ENCODE measurements around the gene UPK1A.

UPK1A gene

DNA sequence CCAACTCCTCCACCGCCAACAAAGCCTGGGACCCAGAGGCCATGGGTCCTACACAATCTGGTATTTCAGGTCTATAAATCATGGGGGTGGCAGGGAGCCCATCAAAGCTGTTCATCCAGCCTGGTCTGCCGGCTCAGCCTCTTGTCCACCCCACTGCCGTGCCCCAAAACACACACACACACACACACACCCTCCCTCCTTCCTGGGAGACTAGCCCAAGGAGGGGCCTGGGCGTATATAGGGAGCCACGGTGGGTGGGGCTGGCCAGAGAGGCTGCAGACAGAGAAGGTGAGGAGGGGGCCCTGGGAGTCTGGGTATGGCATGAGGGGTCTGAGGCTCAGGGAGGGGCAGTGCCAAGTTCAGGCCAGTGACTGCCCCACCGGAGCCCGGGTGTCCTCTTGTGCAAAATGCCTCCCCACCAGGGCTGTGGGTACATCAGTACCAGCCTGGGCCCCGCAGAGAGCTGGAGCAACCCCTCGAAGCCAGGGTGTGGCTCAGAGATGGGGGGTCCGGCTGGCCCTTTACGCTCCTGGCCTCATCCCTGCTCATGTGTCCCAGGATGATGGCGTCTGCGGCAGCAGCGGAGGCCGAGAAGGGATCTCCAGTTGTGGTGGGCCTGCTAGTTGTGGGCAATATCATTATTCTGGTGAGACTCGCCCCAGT, at the start of gene UPK1A:
Gene UPK1A, plus strand, starts transcription at position 267 of the 663 bp plus-strand sequence. Its CDS starts 296 bp downstream, at position 563.
- DNase-seq, result no peak

DNA sequence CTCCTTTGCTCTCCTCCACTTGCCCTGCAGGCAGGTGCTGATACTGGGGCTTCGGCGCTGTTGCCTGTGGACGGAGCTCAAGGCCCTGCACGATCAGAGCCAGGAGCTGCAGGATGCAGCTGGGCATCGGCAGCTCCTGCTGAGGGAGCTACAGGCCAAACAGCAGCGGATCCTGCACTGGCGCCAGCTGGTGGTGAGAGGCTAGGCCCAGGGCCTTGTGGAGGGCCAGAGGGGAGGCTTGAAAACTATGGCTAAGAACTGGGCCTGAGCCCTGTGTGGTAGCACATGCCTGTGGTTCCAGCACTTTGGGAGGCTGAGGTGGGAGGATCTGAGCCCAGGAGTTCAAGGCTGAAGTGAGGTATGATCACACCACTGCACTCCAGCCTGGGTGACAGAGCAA, 47.5 kb upstream of the UPK1A start:
- no peak for DNase-seq

DNA sequence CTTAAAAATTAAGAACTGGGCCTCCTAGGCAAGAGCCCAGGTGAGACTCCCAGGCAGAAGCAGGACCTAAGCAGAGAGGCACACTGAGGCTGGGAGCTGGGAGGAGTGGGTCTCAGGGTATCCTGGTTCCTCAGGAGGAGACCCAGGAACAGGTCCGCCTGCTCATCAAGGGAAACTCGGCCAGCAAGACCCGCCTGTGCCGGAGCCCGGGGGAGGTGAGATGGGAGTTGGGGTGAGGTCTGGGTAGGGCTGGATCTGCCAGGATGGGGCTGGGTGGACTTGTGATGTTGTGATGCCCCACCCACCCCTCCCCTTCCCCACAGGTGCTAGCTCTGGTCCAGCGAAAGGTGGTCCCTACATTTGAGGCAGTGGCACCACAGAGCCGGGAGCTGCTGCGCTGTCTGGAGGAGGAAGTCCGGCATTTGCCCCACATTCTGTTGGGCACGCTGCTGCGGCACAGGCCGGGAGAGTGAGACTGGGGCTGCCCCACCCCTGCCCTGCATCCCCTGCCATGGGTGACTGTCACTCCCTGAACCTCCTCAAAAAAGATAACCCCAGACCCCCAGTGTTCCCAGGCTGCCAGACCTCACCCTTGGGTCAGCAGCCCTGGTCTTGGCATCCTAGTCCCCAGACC, 46.9 kb upstream of the UPK1A start:
- DNase-seq, result no peak

DNA sequence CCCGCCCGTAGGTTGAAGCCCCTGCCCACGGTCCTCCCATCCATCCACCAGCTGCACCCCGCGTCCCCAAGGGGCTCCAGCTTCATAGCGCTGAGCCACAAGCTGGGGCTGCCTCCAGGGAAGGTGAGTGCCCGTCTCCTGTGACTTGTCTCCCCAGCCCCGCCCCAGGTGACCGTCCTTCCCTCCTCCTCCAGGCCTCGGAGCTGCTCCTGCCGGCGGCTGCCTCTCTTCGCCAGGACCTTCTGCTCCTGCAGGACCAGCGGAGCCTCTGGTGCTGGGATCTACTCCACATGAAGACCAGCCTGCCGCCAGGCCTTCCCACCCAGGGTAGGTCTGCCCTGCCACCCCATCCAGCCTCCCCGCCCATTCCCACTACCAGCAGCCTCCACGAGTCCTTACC, 46.3 kb upstream of the UPK1A start:
- no peak for DNase-seq

DNA sequence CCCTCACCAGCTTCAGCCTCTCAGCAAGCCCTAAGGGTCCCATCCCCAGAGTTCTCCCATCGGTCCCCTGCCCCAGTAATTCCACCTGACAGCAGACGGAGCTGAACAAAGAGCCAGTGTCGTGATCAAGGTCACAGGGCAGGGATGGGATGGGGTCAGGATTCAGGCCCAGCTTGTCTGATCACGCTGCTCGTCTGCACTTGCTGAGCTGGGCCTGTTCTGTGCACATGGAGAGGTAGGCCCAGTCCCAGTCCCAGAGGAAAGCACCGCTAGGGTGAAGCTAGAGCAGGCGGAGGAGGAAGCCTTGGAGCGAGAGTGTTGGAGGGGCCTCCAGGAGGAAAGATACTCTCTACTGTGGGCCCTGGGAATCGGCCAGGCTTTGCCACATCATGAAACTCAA, 44.6 kb upstream of the UPK1A start:
- no peak for DNase-seq

DNA sequence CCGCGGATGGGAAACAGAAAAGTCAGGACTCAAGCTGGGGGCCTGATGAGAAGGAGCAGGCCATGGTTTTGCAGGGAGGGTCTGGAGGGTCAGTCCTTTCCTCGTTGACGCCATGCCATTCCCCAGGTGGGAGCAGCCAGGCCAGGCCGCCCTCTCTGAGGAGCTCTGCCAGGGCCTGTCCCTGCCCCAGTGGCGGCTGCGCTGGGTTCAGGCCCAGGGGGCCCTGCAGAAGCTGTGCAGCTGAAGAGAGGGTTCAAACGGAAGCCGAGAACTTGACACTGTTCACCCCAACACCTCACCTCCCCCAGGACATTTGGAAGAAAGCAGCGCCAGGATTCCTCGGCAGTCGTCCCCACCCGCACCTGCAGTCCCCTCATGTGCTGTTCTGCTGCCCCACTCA, 43.6 kb upstream of the UPK1A start:
- no peak for DNase-seq

DNA sequence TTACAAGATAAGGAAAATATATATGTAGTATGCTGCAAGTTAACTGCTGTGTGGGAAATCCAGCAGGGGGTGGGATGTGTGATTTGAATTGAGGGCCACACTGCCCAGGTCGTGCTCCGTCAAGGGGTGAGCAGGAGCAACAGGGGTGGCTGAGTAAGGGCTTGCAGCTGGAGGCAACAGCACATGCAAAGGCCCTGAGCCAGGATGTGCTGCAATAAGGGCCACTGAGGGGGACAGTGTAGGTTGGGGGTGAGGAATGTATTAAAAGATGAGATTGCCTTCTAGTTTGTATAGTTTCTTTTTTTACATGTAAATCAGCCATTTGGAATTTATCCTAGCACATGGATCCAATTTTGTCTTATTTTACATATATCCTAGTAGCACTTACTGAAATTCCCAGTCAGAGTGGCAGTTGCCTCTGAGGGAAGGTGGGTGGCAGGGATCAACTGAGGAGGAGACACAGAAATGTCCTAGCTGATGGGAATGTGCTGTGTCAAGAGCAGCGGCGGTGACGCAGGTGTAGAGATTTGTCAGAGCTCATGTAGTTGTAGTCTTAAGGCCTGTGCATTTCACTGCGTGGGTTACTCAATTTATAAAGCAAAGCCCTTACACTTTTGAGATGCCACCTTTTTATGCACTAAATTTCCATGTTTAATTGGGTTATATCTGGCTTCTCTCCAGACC, 42.8 kb upstream of the UPK1A start:
- no peak for DNase-seq

DNA sequence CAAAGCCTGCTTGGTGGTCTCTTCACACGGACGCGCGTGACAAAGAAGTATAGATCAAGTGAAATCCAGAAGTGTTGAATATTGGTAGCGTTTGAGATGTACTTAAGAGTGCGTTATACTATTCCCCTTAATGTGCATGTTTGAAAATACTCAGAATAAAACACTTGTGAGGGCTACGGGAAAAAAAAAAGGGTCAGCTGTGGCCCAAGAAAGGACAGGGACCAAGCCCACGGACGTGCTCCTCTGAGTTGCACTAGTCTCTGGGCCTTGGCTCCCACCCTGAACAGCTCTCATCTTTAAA, 38.1 kb upstream of the UPK1A start:
- no peak for DNase-seq

DNA sequence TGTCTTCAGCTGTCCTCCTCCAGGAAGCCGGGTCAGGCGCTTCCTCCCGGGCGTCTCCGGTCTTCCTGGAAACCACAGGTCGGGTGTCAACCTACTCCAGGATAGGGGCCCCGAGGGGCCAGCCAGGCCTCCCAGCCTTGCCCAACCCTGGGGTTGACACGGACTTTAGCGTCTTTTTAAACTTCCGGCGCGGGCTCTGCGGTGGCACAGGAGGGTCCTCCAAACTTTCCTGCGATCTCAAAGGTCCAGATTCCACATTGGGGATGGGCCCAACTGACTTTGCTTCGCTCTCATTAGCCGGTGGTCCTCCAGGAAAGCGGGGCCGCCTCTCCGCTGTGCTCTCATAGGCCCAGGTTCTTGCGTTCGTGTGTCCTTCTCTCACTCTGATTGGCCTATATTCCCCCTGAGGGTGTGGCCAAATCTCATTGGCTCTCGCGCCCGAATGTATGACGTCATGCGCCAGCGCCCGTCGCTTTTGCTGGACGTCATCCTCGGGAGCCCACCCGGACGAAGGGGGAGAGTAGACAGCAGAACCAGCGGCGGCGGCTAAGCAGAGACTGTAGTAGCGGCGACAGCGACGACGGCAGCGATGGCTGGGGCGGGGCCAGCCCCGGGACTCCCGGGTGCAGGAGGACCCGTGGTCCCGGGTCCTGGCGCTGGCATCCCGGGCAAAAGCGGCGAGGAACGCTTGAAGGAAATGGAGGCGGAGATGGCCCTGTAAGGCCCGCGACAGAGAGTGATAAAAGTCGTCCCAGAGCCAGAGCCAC, 37.6 kb upstream of the UPK1A start, which contains the start of gene RBM42:
Gene RBM42, plus strand, starts transcription at position 472 of the 767 bp plus-strand sequence. Its CDS starts 118 bp downstream, at position 590.
- peak; percentile 97 for DNase-seq

DNA sequence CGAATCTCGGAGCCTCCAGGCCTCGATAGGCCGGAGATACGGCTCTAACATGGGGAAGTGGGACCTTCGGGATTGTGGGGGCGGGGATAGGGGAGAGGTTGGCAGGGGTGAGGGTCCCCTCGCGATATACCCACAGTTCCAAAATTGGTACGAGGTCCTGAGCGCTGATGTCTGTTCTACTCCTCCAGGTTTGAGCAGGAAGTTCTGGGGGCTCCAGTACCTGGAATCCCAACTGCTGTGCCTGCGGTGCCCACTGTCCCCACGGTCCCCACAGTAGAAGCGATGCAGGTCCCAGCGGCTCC, 37.0 kb upstream of the UPK1A start:
- no peak for DNase-seq

DNA sequence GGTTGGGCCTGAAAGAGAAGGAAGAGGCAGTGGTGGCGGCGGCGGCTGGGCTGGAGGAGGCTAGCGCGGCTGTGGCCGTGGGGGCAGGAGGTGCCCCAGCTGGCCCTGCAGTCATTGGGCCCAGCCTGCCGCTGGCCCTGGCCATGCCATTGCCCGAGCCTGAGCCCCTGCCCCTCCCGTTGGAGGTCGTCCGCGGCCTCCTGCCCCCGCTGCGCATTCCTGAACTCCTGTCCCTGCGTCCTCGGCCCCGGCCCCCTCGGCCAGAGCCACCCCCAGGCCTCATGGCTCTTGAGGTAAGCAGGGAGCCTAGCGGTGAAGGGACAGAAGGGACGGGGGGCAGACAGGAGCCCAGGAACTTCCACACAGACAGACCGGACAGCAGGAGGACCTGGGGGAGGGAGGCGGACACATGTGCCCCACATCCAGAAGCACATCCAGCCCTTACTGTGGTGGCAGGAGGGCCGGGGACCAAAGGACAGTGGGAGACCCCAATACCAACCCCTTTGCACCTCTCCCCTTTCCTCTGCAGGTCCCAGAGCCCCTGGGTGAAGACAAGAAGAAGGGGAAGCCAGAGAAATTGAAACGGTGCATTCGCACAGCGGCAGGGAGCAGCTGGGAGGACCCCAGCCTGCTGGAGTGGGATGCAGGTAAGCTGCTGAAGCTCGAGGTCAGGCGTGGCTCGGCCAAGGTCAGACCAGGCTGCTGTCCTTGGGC, 32.4 kb upstream of the UPK1A start:
- DNase-seq, result no peak

DNA sequence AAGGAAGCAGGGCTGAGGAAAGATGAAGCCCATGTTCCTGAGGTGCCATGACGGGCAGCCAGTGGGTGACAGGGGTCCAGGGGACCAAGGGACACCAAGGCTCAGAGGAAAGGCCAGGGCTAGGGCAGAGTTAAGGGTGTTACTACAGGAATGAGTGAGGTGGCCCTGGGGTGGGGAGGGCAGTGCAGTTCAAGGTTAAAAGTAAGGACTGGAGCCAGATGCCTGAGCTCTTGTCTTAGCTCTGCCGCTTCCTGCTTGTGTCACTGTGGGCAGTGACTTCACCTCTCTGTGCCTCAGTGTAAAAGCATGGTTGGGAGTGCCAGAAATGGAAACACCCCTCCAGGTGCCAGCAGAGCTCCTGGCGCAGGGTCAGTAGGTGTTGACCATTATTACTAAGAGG, 29.7 kb upstream of the UPK1A start:
- no peak for DNase-seq

DNA sequence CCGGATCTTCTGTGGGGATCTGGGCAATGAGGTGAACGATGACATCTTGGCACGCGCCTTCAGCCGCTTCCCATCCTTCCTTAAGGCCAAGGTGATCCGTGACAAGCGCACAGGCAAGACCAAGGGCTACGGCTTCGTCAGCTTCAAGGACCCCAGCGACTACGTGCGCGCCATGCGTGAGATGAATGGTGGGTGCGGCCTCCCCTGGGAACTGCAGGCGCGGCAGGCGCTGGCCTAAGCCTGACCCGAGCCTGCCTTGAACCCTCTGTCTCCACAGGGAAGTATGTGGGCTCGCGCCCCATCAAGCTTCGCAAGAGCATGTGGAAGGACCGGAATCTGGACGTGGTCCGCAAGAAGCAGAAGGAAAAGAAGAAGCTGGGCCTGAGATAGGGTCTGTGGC, 29.2 kb upstream of the UPK1A start:
- DNase-seq, result no peak

DNA sequence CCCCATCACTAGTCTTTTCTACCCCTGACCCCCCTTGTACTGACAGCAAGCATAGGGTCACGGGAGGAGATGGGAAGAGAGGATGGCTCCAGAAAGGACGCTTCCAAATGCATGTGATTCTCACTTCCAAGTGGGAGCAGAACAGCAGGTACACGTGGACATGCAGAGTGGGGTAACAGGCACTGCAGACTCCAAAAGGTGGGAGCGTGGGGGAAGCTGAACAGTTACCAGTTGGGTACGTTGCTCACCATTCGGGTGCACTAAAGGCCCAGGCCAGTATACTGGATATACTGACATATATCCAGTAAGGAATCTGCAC, 27.0 kb upstream of the UPK1A start:
- DNase-seq, result no peak

DNA sequence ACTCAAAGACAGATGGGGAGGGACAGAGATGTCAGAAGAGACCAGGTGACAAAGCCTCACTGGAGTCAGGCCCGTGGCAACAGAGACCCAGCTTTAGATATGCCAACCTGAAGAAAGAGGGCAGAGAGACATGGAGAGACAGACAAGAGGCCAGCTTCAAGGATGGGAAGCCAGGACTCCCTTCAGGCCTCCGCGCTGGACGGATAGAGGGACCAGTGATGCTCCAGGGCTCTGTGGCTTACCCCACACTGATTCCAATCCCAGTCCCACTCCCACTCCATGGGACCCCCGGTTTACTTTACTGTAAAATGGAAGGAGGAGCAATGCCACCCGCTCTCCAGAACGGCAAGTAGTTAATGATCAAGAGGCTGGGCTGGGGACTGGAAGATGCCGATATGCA, 26.5 kb upstream of the UPK1A start:
- DNase-seq, result no peak

DNA sequence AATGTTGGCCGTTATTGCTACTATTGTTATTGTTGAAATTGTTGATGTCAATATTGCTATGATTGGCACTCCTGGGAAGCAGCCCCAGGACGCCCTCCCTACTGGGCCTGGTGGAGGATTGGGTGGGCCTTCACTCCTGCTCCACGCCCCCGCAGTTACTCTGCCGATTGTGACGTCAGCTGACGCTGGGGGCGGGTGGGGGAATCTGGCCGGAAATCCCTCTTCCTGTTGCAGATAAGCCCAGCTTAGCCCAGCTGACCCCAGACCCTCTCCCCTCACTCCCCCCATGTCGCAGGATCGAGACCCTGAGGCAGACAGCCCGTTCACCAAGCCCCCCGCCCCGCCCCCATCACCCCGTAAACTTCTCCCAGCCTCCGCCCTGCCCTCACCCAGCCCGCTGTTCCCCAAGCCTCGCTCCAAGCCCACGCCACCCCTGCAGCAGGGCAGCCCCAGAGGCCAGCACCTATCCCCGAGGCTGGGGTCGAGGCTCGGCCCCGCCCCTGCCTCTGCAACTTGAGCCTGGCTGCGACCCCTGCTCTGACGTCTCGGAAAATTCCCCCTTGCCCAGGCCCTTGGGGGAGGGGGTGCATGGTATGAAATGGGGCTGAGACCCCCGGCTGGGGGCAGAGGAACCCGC, 24.7 kb upstream of the UPK1A start, which contains the start of gene ETV2:
Gene ETV2, plus strand, starts transcription at position 231 of the 637 bp plus-strand sequence. CDS start 716 bp downstream, outside the sequence.
- DNase-seq, result no peak

DNA sequence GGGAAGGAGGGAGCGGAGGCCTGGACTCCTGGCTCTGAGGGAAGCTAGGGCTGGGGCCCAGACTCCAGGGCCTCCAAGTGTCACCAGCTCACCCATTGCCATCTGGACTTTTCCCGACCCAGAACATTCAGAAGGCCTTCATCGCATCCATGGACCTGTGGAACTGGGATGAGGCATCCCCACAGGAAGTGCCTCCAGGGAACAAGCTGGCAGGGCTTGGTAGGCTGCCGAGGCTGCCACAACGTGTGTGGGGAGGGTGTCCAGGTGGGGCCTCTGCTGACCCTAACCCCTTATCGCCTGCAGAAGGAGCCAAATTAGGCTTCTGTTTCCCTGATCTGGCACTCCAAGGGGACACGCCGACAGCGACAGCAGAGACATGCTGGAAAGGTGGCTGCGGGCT, 24.0 kb upstream of the UPK1A start:
- DNase-seq, result no peak

DNA sequence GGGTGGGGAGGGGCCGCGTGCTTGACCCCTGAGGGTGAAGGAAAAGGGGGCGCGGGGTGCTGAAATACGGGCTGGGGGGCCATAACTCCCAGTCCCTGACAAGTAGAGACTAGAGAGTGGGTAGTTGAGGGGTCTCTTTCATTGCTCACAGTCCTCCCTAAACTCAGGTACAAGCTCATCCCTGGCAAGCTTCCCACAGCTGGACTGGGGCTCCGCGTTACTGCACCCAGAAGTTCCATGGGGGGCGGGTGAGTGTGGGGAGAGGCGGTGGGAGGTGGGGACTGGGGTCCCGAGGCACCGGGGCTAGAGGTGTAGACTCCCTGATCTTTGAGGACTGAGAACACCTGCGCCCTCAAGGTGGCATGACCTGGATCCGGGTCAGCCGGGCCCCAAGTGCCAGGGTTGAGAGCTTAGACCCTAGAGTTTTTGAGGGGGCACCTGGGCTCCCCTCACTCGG, 23.5 kb upstream of the UPK1A start:
- no peak for DNase-seq

DNA sequence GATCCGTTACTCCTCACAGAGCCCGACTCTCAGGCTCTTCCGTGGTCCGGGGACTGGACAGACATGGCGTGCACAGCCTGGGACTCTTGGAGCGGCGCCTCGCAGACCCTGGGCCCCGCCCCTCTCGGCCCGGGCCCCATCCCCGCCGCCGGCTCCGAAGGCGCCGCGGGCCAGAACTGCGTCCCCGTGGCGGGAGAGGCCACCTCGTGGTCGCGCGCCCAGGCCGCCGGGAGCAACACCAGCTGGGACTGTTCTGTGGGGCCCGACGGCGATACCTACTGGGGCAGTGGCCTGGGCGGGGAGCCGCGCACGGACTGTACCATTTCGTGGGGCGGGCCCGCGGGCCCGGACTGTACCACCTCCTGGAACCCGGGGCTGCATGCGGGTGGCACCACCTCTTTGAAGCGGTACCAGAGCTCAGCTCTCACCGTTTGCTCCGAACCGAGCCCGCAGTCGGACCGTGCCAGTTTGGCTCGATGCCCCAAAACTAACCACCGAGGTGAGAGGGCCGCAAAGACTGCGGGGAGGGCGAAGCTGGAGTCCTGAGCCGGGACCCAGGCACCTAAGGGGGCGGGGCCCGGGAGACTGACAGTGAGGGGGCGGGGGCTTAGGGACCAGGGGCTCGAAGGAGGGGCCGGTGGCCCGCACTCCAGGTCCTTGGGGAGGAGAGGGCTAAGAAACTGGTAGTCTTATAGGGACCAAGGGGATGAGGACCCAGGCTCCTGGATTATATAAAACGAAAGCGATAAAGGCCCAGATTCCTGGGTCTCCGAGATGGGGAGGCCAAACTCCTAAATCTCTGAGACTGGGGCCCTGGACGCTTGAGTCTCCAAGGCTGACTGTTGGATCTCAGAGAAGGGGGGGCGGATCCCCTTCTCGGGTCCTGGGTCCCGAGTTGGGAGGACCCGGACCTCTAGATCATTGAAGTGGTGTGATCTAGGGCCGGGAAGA, 22.8 kb upstream of the UPK1A start:
- DNase-seq, result peak; percentile 91

DNA sequence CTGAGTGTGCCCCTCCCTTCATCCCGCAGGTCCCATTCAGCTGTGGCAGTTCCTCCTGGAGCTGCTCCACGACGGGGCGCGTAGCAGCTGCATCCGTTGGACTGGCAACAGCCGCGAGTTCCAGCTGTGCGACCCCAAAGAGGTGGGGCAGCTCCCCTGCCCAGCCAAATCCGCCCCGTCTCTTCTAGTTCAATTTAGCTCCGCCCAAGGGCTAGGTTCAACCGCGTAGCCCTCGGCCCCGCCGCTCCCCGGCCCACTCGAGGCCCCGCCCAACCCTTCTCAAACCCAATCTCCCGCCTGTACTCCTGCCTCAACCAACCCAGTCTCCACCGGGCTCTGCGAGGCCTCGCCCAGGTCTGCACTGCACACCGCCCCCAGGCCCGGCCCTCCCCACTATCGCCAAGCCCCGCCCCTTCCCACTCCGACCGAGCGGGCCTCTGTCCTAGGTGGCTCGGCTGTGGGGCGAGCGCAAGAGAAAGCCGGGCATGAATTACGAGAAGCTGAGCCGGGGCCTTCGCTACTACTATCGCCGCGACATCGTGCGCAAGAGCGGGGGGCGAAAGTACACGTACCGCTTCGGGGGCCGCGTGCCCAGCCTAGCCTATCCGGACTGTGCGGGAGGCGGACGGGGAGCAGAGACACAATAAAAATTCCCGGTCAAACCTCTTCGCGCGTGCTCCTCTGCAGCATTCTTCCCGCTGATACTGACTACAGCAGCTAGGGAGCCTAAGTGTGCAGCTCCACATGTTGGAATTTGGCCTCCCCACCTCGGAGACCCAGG, 21.9 kb upstream of the UPK1A start:
- DNase-seq, result peak; percentile 92

All from NCI-H510A treated with DMSO at 0.1 percent for 48 hours (cell line).